ENCODE results near the gene FIBP.
A peak's percentile ranks its signal among the peaks of the same experiment; 100 is the strongest.

Gene FIBP

GRCh38 chr11:65869643-65870306, 18.5 kb downstream of the FIBP start:
- no peak for DNase-seq

- no peak for DNase-seq
Measured at GRCh38 chr11:65868907-65869306, 19.4 kb downstream of the FIBP start.

- DNase-seq = no peak
Measured at GRCh38 chr11:65868076-65868667, 20.1 kb downstream of the FIBP start.

GRCh38 chr11:65867284-65868071, 20.8 kb downstream of the FIBP start:
- no peak for DNase-seq

DNA sequence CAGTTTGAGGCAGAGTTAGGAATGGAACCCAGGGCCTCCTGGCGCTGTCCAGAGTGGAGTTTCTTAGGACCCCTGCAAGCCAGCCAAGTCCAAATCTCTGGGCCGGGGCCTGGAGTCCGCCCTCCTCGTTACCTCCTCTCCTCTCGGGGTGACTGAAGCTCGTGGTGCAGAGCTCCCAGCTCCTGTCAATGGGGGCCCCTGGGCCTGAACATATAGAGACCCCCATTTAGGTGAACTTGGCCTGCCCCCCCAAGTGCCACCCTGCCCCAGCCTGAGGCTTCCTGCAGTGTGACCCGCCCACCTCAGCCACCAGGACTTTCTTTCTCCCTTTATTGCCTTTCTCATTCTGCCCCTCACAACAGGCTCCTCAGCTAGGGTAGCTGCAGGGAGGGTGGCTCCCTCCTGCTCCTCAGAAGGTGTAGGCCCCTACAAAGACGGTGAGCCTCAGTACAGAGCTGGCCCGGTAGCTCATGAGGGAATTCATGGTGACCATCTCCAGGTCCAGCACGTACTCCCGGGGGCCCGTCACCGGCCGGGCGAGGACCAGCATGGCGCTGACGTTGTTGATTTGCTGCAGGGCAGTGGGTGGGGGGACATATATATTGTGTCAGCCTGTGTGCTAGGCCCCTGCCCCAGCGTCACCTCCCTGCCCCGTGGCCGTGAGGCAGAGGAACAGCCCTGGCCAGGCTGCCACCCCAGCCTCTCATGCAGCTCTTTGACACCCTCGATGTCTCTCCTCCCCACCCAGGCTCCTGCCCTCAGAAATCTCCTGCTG, 21.6 kb downstream of the FIBP start:
- DNase-seq = no peak

- DNase-seq = no peak
Measured at GRCh38 chr11:65865550-65866172, 22.6 kb downstream of the FIBP start.

GRCh38 chr11:65864706-65865471, 23.4 kb downstream of the FIBP start:
- no peak for DNase-seq

- no peak for DNase-seq
Measured at GRCh38 chr11:65863889-65864705, 24.2 kb downstream of the FIBP start.

DNA sequence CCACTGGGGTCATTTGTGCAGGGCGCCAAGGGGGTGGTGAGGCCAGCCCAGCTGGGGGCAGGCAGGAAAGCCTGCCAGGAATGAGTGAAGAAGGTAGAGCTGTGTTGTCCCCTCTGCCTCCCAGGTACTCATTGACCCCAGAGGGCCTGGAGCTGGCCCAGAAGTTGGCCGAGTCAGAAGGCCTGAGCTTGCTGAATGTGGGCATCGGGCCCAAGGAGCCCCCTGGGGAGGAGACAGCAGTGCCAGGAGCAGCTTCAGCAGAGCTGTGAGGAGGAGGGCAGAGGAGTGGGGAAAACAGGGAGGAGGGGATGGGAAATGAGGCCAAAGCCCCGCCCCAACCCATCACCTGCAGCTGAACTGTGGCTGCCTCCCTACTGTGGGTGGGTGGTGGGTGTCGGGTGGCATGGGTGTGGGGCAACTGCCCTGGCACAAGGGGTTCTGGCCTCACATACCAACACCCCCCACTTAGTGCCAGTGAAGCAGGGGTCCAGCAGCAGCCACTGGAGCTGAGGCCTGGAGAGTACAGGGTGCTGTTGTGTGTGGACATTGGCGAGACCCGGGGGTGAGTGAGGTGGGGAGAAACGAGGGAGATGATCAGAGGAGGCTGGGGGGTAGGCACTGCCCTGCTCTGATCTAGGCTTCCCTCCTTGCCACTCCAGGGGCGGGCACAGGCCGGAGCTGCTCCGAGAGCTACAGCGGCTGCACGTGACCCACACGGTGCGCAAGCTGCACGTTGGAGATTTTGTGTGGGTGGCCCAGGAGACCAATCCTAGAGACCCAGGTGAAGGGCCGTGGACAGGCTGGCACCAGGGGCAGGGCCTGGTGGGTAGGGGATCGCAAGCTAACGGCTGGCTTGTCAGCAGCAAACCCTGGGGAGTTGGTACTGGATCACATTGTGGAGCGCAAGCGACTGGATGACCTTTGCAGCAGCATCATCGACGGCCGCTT, 25.1 kb downstream of the FIBP start:
- no peak for DNase-seq

GRCh38 chr11:65862191-65862735, 26.0 kb downstream of the FIBP start:
- DNase-seq = no peak

- DNase-seq = no peak
Measured at GRCh38 chr11:65861533-65862183, 26.6 kb downstream of the FIBP start.

- DNase-seq = no peak
Measured at GRCh38 chr11:65861165-65861505, 27.1 kb downstream of the FIBP start.

GRCh38 chr11:65860278-65861164, 27.8 kb downstream of the FIBP start, which contains the start of gene MUS81:
TSS of gene MUS81 (plus strand) at chr11:65860433. CDS start at chr11:65860754, 321 bp downstream.
- DNase-seq = peak; percentile 94

GRCh38 chr11:65859812-65860277, 28.4 kb downstream of the FIBP start:
- DNase-seq = no peak

GRCh38 chr11:65859095-65859811, 29.0 kb downstream of the FIBP start:
- peak; percentile 96 for DNase-seq

- DNase-seq = no peak
Measured at GRCh38 chr11:65858681-65859087, 29.6 kb downstream of the FIBP start.
